ES-I3 (cell line): ENCODE measurements around the gene CAPRIN1.

Experiments used
- H3K36me3 ChIP-seq: 2 replicates; pipeline ENCODE4 v1.6.1; 2013; ENCODE audit warnings: mild to moderate bottlenecking, low read length, control low read depth, moderate library complexity; ENCODE audit not compliant: insufficient read depth
- H3K4me1 ChIP-seq: 2 replicates; pipeline ENCODE4 v1.6.1; 2013; ENCODE audit warnings: mild to moderate bottlenecking, control low read depth, low read length; ENCODE audit not compliant: insufficient read depth
- H3K9ac ChIP-seq: 2 replicates; pipeline ENCODE4 v1.6.1; 2013; ENCODE audit warnings: low read depth, mild to moderate bottlenecking, low read length, moderate library complexity
- H3K9me3 ChIP-seq: 2 replicates; pipeline ENCODE4 v1.6.1; 2013; ENCODE audit warnings: mild to moderate bottlenecking, low read length, moderate library complexity; ENCODE audit not compliant: control insufficient read depth, insufficient read depth

The CAPRIN1 gene

DNA sequence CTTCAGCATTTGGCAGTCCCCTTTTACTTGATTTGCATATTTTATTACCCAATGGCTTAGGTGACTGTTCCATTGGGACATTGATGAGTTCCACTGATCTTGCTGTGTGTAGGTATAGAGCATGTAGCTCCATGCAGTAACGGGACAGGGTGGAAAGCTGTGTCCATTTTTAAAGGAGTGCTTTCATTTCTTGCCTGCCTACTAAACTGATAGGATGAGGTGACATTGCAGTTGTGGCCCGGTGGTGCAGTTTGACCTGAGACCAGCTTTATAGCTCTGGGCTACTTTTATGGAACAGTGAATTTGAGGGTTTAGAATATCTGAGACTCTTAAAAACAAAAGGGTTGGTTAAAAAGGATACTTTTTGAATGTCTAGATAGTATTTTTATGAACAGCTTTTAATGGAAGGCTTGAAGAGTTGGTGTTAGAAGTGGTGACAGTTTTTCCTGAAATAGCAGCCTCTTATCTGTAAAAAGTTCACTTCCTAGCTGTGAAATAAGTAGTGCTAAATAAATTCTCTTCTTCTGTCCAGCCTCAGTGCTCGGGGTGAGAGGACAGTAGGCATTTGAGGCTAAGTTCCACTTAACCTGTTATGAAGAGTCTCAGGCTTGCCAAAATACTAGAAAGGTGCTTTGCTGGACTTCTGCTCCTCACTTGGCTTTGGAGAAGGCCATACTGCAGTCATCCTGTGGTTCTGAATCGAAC lies 80.9 kb downstream of the CAPRIN1 start:
- Histone ChIP-seq H3K9ac (no peak overlapping the region), H3K4me1 (no peaks in the 10 kb centered on the region), H3K9me3 (no peaks in the 10 kb centered on the region), H3K36me3 (peaks cover 27% of the 10 kb centered on the region)

DNA sequence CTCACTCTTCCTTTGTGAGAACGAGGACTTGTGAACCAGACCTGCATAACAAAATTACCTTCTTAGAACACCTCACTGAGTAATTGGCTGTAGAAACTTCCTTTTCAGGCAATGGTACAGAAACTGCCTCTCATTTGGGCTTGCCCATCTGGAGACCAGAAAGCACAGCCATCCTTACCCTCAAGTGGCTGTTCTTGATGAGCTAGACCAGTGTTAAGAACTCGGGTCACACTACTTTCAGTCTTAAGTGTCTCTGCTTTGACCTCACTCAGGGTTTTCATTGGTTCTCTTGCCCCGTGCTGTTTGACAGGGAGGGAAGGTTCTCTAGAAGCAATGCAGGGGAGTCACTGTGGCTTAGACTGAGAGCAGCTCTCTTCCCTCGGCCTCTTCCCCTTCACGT lies 83.2 kb downstream of the CAPRIN1 start:
- Histone ChIP-seq H3K9ac (no peak overlapping the region), H3K4me1 (no peaks in the 10 kb centered on the region), H3K9me3 (no peaks in the 10 kb centered on the region), H3K36me3 (peaks cover 28% of the 10 kb centered on the region)

DNA sequence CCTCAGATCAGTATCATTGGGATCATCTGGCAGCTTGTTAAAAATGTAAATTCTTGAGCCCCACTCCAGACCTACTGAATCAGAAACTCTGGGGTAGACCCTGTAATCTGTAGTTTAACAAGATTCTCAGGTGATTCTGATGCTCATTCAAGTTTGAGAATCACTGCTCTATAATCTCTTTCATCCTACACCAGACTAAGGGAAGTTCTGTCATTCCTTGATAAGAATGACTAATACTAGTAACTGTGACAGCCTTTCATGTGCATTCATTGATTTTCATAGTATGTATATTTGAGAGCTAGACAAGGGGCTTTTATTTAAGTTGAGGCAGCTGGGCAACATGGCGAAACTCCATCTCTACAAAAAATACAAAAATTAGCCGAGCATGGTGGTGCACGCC lies 83.9 kb downstream of the CAPRIN1 start:
- H3K4me1 ChIP-seq: no peaks in the 10 kb centered on the region
- H3K9me3 ChIP-seq: no peaks in the 10 kb centered on the region
- H3K36me3 ChIP-seq: peaks cover 29% of the 10 kb centered on the region
- no peak overlapping the region for H3K9ac ChIP-seq

DNA sequence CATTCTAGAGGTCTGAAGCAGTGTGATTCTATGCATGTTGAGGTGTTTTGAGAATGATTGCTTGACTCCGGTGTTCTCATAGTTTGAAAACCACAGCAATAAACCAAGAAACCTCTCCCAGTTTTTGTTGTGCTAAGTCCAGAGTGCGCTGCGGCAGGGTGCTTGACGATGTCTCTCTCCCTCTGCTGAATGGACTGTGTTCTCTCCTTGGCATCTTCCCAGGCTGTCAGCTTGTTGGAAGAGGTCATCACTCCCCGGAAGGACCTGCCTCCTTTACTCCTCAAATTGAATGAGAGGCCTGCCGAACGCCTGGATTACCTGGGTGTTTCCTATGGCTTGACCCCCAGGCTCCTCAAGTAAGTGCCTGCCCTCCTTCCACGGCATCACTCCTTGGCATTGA lies 84.9 kb downstream of the CAPRIN1 start:
- Histone ChIP-seq H3K9me3 (no peaks in the 10 kb centered on the region), H3K4me1 (no peaks in the 10 kb centered on the region), H3K36me3 (peaks cover 25% of the 10 kb centered on the region), H3K9ac (no peak overlapping the region)

DNA sequence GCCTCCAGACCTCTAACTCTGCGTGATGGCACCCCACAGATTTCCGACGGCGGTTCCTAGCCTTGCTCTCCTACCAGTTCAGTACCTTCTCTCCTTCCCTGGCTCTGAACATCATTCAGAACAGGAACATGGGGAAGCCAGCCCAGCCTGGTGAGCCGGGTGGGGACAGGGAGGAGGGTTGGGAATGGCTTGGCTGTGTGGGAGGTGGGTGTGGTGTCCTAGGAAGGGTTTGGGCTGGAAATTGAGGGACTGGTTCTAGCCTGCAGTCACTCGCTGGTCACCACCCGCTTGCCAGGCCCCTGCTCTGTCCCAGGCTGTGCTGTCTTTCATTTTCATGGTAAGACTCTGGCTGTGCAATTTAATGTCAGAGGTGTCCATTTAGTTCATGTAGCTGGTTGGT lies 87.8 kb downstream of the CAPRIN1 start:
- Histone ChIP-seq H3K4me1 (no peaks in the 10 kb centered on the region), H3K36me3 (peaks cover 36% of the 10 kb centered on the region), H3K9ac (no peak overlapping the region), H3K9me3 (no peaks in the 10 kb centered on the region)

DNA sequence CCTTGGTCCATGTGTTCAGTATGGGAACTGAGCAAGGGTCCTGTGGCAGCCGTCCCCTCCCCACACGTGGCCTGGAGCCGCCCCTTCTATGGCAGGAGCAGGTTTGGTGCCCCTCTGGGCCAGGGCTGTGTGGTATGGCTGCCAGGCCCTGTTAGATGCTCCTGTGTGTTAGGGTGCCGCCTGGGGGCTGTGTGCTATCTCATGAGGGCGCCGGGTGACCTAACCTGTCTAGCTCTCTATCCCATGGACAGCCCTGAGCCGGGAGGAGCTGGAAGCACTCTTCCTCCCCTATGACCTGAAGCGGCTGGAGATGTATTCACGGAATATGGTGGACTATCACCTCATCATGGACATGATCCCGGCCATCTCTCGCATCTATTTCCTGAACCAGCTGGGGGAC lies 88.6 kb downstream of the CAPRIN1 start:
- H3K36me3 ChIP-seq: peaks cover 42% of the 10 kb centered on the region
- no peaks in the 10 kb centered on the region for H3K4me1 ChIP-seq
- no peaks in the 10 kb centered on the region for H3K9me3 ChIP-seq
- H3K9ac ChIP-seq: no peak overlapping the region

DNA sequence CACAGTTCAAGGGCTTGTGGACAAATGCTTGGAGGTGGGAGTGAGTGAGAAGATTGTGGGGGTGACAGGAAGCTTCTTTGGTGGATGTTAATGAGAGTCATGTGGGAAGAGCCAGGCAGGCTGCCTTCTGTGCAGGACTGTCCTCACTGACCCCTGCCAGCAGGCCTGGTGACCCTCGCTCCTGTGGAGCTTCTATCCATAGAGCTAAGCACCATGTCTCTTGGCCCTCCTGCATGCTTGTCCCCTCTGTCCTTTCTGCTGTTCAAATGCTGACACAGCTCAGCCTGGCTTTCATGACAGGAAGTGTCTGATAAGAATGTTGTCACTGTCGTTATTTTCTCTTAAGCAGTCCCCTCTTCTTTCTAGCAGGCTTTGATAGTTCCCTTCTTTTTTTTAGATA lies 91.5 kb downstream of the CAPRIN1 start:
- no peaks in the 10 kb centered on the region for H3K9me3 ChIP-seq
- peaks cover 42% of the 10 kb centered on the region for H3K36me3 ChIP-seq
- H3K4me1 ChIP-seq: peaks cover 1% of the 10 kb centered on the region; the same call in 1 of the 2 replicates
- no peak overlapping the region for H3K9ac ChIP-seq

DNA sequence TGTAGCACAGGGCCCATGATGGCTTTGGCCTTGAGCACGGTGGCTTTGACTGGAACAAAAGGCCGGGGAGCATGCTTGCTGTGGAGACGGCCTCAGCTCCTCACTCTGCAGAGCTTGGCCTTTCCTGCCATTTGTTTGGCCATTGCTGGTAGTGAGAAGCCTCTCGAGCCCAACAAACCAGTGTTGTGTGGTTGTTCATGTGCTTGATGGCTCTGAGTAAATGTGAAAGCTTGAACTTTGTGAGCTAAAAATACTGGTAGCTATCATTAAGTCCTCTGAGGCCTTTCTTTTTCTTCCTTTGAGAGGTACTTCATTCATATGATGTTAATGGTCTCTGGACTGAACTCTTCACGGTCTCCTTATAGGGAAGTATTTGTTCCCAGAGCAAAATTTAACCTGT lies 93.5 kb downstream of the CAPRIN1 start:
- Histone ChIP-seq H3K4me1 (peaks cover 12% of the 10 kb centered on the region; the same call in 1 of the 2 replicates), H3K36me3 (peaks cover 40% of the 10 kb centered on the region)

DNA sequence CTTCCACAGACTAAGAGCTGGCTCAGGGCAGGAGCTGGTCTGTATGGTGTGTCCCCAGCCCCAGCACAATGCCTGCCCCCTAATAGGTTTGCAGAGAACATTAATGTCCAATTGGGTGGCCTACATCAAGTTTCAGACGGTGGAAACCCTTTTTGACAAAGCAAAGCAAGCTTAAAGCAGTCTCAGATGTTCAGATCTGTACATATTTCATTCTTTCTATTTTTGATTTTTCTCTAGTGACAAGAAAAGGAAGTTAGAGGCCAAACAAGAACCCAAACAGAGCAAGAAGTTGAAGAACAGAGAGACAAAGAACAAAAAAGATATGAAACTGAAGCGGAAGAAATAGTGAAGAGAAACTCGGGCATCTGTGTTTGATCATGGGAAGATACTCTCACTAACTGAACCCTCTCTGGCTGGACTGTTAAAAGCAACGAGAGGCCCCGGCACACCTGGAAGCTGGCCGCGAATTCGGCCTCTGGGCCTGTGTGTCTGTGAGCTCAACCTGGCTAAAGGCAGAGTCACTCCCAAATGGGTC lies 94.4 kb downstream of the CAPRIN1 start:
- H3K4me1 ChIP-seq: peaks cover 12% of the 10 kb centered on the region; the same call in 1 of the 2 replicates
- H3K9ac ChIP-seq: no peak overlapping the region
- H3K36me3 ChIP-seq: peaks cover 38% of the 10 kb centered on the region

More for the DNA sequence above, 93.5 kb downstream of the CAPRIN1 start:
- H3K9ac ChIP-seq: no peak overlapping the region
- no peaks in the 10 kb centered on the region for H3K9me3 ChIP-seq

DNA sequence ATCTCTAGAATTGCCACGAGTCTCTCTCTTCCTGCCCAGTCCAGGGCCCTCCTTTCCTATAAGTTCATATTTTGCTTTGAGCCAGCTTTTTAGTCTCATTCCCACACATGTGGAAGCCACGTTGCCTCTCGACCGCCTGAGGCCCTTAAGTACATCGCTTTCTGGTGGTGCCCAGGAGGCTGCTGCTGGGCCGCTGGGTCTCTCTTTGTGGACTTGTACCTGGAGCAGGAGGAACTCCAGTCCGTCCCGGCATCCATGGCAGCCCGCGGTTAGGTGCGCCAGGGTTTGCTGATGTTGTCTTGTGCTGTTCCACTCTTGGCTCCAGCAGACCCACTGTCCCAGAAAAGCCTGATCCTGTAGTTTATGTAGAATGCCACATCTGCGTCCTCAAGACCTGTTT lies 94.9 kb downstream of the CAPRIN1 start:
- Histone ChIP-seq H3K9ac (no peak overlapping the region), H3K9me3 (no peaks in the 10 kb centered on the region), H3K4me1 (peaks cover 12% of the 10 kb centered on the region; the same call in 1 of the 2 replicates), H3K36me3 (peaks cover 38% of the 10 kb centered on the region)

More for the DNA sequence above, 94.4 kb downstream of the CAPRIN1 start:
- H3K9me3 ChIP-seq: no peaks in the 10 kb centered on the region

DNA sequence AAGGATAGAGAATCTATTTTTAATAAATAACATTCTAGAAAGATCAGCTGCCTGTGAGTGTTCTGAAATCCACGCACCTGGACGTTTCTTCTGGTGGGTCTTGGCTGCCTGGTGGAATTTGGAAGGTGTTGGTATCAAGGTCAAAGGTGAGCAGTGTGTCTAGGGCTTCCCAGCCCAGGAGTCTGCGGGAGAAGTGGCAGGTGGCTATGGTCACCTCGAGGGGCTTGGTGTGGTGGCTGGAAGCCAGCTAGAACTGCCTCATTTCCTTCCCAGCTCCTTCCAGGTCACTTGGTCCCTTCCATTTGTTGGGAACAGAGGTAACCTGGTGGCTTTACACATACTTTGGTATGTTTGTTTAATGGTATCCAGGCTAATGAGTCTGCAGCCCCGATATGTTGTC lies 95.3 kb downstream of the CAPRIN1 start:
- Histone ChIP-seq H3K36me3 (peaks cover 36% of the 10 kb centered on the region), H3K9me3 (no peaks in the 10 kb centered on the region), H3K9ac (no peak overlapping the region), H3K4me1 (peaks cover 12% of the 10 kb centered on the region; the same call in 1 of the 2 replicates)

DNA sequence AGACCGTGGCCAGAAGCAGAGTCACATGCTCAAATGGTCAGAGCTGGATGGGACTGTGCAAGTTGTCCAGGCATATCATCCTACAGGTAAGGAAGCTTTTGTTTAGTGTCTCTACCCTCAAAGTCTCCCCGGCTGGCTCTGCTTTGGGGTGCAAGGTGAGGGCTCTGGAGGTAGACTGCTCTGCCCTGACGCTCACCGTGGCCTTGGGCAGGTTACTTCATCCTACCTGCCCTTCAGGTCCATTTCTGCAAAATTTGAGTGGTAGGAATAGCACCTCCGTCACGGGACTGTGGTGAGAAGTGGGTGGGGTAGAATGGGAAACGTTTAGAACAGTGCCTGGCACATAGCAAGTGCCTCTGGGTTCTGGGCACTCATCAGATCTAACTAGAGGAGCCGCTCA lies 96.0 kb downstream of the CAPRIN1 start:
- no peaks in the 10 kb centered on the region for H3K9me3 ChIP-seq
- H3K4me1 ChIP-seq: peaks cover 12% of the 10 kb centered on the region; the same call in 1 of the 2 replicates
- H3K36me3 ChIP-seq: peaks cover 29% of the 10 kb centered on the region
- H3K9ac ChIP-seq: no peak overlapping the region

DNA sequence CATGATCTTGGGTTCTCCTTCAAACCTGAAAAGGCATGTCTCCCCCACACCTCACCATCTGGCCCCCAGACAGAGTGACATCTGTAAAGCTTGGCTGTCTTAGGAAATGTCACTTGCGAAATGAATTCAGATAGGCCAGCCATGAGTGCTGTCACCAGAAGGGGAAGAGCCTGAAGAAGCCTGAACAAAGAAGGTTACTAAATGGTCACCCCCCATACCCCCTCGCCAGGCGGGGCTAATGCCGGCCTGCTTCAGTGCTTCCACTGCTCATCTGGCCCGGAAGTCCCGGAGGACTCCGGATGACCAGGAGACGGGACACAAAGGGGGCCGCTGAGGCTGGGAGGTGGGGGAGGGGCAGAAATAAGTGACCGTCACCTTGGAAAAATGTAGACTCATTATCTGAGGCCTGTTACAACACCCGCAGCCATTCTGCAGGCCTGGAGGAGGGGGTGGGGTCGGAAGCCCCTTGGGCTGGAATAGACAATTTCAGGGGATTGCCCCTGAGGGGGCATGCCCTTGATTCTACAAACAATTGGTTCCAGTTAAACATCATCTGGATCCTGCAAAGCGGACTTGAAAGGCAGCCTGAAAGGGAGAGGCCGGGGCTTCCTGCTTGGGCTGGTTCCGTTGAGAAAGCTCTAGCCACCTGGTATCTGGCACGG lies 97.1 kb downstream of the CAPRIN1 start:
- Histone ChIP-seq H3K36me3 (peaks cover 25% of the 10 kb centered on the region), H3K9me3 (no peaks in the 10 kb centered on the region), H3K9ac (no peak overlapping the region), H3K4me1 (peaks cover 12% of the 10 kb centered on the region; the same call in 1 of the 2 replicates)

DNA sequence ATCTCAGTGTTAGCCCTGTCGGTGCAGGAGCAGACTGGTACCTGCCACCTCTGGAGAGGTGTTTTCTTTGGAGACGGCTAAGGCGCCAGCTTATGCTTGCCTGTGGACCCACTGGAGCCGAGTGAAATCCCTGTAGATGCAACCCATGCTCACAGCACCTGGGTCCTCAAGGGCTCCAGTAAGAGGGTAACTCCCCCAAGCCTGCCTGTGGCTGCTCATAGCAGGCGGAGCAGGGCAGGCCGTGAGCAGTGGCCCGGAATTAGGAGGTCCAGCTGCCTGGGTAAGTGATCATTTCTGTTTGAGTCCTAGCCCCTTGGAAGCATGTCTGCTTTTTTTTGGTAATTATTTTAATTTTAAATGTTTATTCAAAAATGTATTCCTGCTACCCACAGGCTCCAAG lies 97.7 kb downstream of the CAPRIN1 start:
- no peaks in the 10 kb centered on the region for H3K9me3 ChIP-seq
- no peak overlapping the region; the same call in 1 of the 2 replicates for H3K9ac ChIP-seq
- peaks cover 22% of the 10 kb centered on the region for H3K36me3 ChIP-seq
- H3K4me1 ChIP-seq: peaks cover 12% of the 10 kb centered on the region; the same call in 1 of the 2 replicates

DNA sequence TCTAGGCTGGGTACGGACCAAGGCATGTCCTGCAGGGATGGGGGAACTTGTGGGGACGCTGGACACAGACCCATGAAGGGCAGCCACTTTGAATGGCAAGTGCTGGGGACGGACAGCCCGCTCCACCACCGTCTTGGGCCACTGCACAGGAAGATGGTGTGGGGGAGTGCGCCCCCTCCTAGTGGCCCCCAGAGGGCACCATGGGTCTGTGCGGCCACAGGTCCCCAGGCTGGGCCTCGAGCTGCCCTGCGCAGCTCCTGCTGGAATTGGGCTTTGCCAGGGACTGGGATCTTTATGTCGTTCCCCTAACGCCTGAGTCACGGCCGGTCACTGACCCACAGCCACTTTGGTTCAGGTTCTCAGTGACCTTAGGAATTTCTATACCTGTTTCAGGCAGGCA lies 98.3 kb downstream of the CAPRIN1 start:
- Histone ChIP-seq H3K9ac (no peak overlapping the region), H3K4me1 (peaks cover 12% of the 10 kb centered on the region; the same call in 1 of the 2 replicates), H3K9me3 (no peaks in the 10 kb centered on the region), H3K36me3 (peaks cover 17% of the 10 kb centered on the region)
